ENCODE measurements around the gene CGRRF1. TPM values are rescaled to one million over a fixed set of nuclear protein-coding genes. Genes with fewer than 3 reads are reported as not detected.

CGRRF1 gene
- total and polyA plus RNA-seq, 2 of the 13 experiments (the other 11 are each of a cell fraction or from before 2014, with no cell fraction given) = 16.8 to 18.2 TPM

DNA sequence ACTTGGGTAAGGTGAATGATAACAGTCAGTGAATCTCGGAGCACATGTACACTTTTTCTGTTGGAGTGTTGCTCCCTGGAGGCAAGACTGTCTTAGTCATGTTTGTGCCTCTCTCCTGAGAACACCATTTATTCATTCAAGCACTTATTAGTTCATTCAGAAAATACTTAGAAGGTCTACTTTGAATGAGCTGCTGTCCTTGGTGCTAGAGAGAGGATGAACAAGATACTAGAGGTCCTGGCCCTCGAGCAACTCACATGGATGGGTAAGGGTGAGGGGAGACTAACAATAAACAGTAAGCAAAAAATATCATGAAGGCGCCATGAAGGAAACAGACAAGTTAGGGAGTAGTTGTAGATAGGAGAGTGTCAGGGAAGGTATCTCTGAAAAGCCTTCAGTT lies 40.2 kb downstream of the CGRRF1 start (continued):
- TF ChIP-seq, protein P1, sequence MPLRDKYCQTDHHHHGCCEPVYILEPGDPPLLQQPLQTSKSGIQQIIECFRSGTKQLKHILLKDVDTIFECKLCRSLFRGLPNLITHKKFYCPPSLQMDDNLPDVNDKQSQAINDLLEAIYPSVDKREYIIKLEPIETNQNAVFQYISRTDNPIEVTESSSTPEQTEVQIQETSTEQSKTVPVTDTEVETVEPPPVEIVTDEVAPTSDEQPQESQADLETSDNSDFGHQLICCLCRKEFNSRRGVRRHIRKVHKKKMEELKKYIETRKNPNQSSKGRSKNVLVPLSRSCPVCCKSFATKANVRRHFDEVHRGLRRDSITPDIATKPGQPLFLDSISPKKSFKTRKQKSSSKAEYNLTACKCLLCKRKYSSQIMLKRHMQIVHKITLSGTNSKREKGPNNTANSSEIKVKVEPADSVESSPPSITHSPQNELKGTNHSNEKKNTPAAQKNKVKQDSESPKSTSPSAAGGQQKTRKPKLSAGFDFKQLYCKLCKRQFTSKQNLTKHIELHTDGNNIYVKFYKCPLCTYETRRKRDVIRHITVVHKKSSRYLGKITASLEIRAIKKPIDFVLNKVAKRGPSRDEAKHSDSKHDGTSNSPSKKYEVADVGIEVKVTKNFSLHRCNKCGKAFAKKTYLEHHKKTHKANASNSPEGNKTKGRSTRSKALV (CRISPR knock-in tag; IDR thresholded peaks at IDR 0.05) = no peak
- TF ChIP-seq HDAC2 (CRISPR knock-in tag; IDR thresholded peaks at IDR 0.05) = peak; percentile 25; the same call in 1 of the 2 replicates
- TF ChIP-seq ZFP36L1 (CRISPR knock-in tag; IDR thresholded peaks at IDR 0.05) = 0 out of 2 replicates have a peak, but pooled peaks have one; percentile 36

DNA sequence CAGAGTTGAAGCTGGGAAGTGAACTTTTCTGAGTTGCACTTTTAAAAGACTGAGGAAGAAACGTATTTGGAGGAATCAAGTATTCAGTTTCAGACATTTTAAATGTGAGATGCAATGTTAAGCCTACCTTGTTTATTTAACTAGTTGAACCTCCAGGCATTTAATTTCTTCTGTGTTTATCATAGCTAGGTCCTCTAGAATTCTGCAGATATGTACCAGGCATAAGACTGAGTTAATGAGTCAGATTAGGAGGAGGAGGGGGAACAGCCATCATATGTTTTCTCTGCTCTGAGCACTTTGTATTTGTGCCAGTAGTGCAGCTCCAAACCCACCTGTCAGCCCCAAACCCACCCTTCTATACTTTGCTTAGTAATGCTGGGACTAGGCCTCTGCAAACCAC lies 40.8 kb downstream of the CGRRF1 start:
- H3K36me3 ChIP-seq (replicated peaks in 1 of 2; ENCODE audit: control insufficient read depth in 1 of 2, insufficient read depth in 2 of 2, low read length in 2 of 2) = no peaks in the 10 kb centered on the region
- no peaks in the 10 kb centered on the region for H4K20me1 ChIP-seq (ENCODE audit: insufficient read depth, low read length)
- ChIA-PET POLR2A (interaction anchor here (1.6 kb wide), 1 partner anchor 12 kb away, joined by 5 read pairs; no protein-coding TSS in a partner anchor), CTCF (ENCODE audit: low intra/inter-chr PET ratio, low total read pairs) (no interaction called here)
- no peak overlapping the region for H3K9ac ChIP-seq (ENCODE audit: insufficient read depth, low read depth, low read length)
- no peaks in the 10 kb centered on the region for H3K27me3 ChIP-seq (ENCODE audit: control insufficient read depth in 1 of 2, insufficient read depth in 2 of 2, low read length in 2 of 2)
- H3K27ac ChIP-seq (ENCODE audit: extremely low read length, insufficient read depth, low read length) = no peak overlapping the region
- intact Hi-C loops (cut with micrococcal nuclease; ENCODE audit: unreplicated experiment) = no loop called here
- no peaks in the 10 kb centered on the region for H3K9me3 ChIP-seq (ENCODE audit: low read length)
- peaks cover 16% of the 10 kb centered on the region for H3K4me1 ChIP-seq (ENCODE audit: insufficient read depth, low read length)
- H2AFZ ChIP-seq (ENCODE audit: low read length) = no peak overlapping the region
- no peak overlapping the region for H3K4me3 ChIP-seq (replicated peaks in 1 of 3; ENCODE audit: insufficient read depth in 1 of 3, low read depth in 2 of 3, low read length in 3 of 3)
- no TSS peak for BruUV-seq (replicated peaks)
- TF ChIP-seq HIVEP1 (CRISPR knock-in tag; IDR thresholded peaks at IDR 0.05) (no peak), ZNF550 (CRISPR knock-in tag; IDR thresholded peaks at IDR 0.05; ENCODE audit: borderline replicate concordance) (no peak), ZNF883 (CRISPR knock-in tag; IDR thresholded peaks at IDR 0.05; ENCODE audit: not compliant biosample characterization) (no peak)
- TF ChIP-seq, protein P2, sequence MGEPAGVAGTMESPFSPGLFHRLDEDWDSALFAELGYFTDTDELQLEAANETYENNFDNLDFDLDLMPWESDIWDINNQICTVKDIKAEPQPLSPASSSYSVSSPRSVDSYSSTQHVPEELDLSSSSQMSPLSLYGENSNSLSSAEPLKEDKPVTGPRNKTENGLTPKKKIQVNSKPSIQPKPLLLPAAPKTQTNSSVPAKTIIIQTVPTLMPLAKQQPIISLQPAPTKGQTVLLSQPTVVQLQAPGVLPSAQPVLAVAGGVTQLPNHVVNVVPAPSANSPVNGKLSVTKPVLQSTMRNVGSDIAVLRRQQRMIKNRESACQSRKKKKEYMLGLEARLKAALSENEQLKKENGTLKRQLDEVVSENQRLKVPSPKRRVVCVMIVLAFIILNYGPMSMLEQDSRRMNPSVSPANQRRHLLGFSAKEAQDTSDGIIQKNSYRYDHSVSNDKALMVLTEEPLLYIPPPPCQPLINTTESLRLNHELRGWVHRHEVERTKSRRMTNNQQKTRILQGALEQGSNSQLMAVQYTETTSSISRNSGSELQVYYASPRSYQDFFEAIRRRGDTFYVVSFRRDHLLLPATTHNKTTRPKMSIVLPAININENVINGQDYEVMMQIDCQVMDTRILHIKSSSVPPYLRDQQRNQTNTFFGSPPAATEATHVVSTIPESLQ (CRISPR knock-in tag; conservative IDR thresholded peaks at IDR 0.05) = no peak
- TF ChIP-seq, protein P3, sequence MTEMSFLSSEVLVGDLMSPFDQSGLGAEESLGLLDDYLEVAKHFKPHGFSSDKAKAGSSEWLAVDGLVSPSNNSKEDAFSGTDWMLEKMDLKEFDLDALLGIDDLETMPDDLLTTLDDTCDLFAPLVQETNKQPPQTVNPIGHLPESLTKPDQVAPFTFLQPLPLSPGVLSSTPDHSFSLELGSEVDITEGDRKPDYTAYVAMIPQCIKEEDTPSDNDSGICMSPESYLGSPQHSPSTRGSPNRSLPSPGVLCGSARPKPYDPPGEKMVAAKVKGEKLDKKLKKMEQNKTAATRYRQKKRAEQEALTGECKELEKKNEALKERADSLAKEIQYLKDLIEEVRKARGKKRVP (CRISPR knock-in tag; IDR thresholded peaks at IDR 0.05) = no peak
- TF ChIP-seq, protein P4, sequence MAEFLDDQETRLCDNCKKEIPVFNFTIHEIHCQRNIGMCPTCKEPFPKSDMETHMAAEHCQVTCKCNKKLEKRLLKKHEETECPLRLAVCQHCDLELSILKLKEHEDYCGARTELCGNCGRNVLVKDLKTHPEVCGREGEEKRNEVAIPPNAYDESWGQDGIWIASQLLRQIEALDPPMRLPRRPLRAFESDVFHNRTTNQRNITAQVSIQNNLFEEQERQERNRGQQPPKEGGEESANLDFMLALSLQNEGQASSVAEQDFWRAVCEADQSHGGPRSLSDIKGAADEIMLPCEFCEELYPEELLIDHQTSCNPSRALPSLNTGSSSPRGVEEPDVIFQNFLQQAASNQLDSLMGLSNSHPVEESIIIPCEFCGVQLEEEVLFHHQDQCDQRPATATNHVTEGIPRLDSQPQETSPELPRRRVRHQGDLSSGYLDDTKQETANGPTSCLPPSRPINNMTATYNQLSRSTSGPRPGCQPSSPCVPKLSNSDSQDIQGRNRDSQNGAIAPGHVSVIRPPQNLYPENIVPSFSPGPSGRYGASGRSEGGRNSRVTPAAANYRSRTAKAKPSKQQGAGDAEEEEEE (CRISPR knock-in tag; IDR thresholded peaks at IDR 0.05; ENCODE audit: borderline replicate concordance) = no peak
- TF ChIP-seq, protein P5, sequence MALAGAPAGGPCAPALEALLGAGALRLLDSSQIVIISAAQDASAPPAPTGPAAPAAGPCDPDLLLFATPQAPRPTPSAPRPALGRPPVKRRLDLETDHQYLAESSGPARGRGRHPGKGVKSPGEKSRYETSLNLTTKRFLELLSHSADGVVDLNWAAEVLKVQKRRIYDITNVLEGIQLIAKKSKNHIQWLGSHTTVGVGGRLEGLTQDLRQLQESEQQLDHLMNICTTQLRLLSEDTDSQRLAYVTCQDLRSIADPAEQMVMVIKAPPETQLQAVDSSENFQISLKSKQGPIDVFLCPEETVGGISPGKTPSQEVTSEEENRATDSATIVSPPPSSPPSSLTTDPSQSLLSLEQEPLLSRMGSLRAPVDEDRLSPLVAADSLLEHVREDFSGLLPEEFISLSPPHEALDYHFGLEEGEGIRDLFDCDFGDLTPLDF (CRISPR knock-in tag; IDR thresholded peaks at IDR 0.05) = no peak
- WGBS (ENCODE audit: low lambda C conversion rate) = 6% methylated on average over 1 of the region's 1 CpG
- DNase-seq (ENCODE audit: low spot score) = no peak
- no peak for ATAC-seq
- in situ Hi-C loops (cut with HindIII; ENCODE audit: extremely low pct_ligation_motif_present, low pct_unique_long_range_greater_than_20kb) = no loop called here
- H3K4me2 ChIP-seq (ENCODE audit: low read depth, low read length) = no peak overlapping the region
- H3K79me2 ChIP-seq (ENCODE audit: insufficient read depth, low read length) = no peaks in the 10 kb centered on the region
- no peak for FAIRE-seq

Measured in HepG2 (cell line).